NCI-H2196 (cell line): Measurements from ENCODE around the gene TAS1R3.

Experiments
- DNase-seq: peaks from one replicate; lab custom pipeline; 2025; ENCODE audit not compliant: unreplicated experiment; lab: John Stamatoyannopoulos, UW

The TAS1R3 gene

DNA sequence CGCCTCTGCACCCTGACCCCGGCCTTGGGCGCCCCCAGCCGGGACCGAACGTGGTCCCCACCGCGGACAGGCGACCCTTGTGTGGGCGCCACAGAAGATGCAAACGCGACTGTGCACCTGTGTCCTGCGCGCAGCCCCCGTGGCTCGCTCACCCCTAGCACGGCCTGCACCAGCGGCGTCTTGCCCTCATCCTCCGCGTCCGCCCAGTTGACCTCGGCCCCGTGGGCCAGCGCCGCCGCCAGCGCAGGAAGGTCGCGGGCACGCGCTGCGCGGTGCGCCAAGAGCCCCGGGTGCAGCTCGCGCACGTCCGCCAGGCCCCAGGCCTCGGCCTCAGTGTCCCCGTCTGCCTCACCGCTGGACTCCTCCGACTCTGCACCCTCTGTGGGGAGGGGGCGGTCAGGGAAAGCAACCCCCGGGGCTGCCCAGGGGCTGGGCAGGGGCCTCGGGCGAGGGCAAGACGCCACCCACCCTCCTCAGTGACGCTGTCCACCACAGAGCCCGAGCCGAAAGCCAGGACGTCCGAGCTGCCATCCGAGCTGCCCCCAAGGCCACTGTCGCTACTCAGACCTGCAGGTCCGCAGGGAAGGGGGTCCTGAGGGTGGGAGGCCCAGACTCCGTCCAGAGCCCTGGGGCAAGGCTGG, 36.7 kb upstream of the TAS1R3 start:
- no peak for DNase-seq

DNA sequence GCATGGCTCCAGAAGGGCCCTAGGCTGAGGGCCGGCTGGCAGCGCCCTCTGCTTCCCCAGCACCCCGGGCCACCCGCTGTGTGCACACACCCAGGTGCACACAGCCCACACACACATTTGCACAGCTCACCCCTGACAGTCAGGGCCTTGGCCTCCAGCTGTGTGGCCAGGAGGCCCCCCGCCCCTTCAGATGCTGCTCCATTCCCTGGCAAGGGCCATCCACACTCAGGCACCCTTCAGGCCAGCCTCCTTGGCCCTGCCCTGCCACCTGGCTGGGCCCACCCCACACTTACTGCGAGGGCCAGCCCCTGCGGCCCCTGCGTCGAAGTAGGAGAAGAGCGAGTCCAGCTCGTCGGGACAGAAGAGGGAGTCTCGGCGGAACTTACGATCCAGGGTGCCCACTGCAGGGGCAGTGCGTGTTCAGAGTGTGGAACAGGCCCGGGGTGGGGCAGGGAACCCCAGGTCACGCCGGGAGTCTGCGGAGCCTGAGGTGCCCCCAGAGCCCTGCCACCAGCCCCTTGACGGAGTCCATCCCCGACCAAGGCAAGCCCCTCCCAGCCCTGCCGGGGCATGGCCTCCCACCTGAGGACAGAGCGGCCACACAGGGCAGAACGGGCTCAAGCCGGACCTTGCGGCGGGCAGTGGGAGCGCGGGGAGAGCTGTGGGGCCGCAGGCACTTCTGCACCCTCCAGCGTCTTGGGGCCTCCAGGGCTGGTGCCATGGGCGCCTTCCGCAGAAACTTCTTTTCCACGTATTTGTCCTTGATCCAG, 35.7 kb upstream of the TAS1R3 start:
- no peak for DNase-seq

GRCh38 chr1:1296070-1297061, 34.7 kb upstream of the TAS1R3 start:
- no peak for DNase-seq

DNA sequence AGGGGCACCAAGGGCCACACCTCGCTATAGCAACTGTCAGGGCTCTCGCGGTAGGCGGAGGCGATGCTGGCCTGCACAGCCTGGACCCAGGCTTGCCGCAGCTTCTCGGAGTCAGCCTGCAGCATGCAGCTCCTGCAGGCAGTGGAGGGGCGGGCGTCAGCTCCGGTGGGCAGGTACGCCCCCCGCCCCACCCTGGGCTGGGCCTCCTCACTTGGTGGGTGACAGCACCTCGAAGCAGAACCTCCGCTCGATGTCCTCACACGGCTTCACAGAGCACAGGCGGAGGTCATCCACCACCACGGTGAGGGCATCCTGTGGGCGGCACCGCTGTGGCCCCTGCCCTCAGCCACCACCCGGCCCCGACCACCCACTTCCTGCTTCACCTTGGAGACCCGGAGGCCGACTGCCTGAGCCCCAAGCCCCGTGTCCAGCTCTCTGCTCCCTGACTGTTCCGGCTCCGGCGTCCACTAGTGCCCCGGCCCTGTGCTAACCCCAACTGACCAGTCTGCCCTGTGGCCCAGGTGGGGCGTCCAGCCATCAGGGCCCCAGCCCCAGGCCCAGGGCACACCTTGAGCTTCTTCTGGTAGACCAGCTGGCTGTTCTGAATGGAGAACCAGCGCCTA, 33.2 kb upstream of the TAS1R3 start:
- no peak for DNase-seq

GRCh38 chr1:1298861-1299685, 32.0 kb upstream of the TAS1R3 start:
- no peak for DNase-seq

GRCh38 chr1:1299686-1300351, 31.3 kb upstream of the TAS1R3 start:
- DNase-seq: no peak

DNA sequence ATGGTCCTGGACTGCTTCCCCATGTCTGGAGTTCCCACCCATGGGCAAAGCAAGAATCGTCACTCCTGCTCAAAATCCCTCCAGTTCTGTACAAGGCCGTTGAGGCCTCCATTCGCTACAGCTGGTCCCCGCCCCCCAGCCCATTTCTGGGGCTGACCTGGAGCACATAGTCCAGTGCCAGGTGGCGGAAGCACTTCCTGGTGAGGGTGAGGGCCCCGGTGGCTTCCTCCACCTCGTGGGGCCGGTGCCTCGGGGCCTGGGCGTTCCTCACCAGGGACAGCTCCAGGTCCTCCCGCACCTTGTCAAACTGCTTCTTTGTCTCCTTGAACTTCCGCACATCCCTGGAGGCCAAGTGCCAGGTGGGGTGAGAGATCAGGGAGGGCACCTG, 30.7 kb upstream of the TAS1R3 start:
- no peak for DNase-seq

DNA sequence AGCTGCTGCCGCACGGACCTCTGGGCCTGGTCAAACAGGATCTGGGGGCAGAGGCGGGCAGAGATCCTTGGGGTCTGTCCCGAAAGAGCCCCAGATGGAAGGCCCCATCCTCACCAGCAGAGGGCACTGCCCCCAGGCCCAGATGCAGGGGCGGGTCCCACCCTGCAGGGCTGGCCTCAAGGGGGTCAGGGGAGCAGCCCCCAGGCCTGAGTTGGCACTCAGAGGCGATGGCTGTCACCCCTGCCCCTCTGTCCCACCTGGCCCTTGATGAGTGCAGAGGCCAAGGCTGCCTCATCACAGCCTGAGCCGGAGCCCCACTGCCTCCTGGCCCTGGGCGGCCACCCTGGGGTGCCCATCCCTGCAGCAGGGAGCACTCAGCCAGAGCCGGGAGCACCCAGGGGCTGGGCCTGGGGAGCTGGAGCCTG, 29.1 kb upstream of the TAS1R3 start:
- no peak for DNase-seq

- no peak for DNase-seq
These were observed 28.1 kb upstream of the TAS1R3 start for GRCh38 chr1:1302951-1303509.

GRCh38 chr1:1303736-1304135, 27.3 kb upstream of the TAS1R3 start:
- no peak for DNase-seq

GRCh38 chr1:1304331-1305299, 26.5 kb upstream of the TAS1R3 start:
- DNase-seq: peak; percentile 81

DNA sequence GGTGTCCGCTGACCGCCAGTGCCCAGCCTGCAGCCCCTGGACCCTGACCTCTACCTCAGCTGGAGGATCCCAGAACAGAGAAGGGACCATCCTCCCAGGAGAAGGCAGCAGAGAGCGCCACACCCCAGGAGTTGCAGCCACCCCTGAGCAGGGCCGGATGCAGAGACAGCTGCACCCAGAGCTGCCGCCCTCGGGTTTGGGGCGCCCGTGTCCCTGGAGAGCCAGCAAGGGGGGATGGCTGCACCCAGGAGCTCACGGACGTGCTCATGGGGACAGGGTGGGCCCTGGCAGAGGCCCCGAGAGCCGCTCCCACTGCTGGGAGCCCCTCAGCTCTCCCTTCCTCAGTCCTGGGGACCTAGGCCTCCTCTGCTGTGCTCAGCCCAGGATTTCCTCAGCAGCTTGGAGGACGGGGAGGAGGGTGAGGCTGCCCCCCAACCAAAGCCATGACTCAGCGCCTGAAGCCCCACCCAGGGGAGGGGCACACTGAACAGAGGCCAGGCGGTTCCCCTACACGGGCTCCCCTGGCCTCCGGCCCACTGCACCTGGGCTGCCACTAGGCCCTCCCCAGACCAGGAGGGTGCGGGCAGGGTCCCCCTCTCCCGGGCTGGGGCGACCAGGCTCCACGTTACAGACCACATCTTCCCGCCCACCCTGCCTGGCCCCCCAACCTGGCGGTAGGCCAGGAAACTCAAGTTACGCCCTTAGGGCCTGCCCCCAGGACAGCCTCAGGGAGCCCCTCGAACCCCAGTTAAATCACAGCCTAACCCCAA, 25.6 kb upstream of the TAS1R3 start:
- peak; percentile 57 for DNase-seq

- DNase-seq: no peak
These were observed 24.9 kb upstream of the TAS1R3 start for GRCh38 chr1:1306070-1306660.

GRCh38 chr1:1306661-1307260, 24.3 kb upstream of the TAS1R3 start:
- no peak for DNase-seq

DNA sequence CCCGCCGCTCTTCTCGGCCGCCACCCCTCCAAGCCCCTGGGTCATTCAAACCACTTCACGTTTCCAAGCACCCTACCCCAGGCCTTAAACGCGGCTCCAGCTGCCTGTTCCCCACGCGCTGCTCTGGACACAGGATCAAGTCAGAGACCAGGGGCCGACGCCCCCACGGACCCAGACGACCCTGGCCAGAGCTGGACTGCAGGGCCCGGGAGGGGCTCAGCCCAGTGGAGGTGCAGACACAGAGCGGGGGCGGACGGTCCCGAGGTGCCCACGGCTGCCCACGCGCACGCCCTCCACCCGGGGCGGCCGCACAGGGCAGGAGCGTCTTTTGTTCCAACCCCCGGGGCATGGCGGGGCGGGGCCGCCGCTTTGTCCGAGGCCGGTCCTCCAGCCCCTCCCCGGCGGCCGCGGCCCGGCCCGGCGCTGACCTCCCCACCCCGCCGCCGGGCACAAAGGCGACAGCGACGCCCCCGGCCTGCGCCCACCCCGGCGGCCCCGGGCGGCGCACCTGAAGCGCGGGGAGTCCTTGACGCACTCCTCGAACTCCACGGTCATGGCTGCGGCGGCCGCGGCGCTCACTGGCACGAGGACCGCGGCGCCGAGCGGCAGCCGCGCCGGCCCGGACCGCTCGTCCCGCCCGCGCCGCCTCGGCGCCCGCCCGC, 23.7 kb upstream of the TAS1R3 start:
- DNase-seq: peak; percentile 38
